ENCODE measurements around the gene KRT84.

Gene KRT84

GRCh38 chr12:52332381-52332780 is 53.1 kb downstream of the KRT84 start:
- DNase-seq (ENCODE audit: insufficient read length, low spot score), result no peak
- TF ChIP-seq, protein P1, sequence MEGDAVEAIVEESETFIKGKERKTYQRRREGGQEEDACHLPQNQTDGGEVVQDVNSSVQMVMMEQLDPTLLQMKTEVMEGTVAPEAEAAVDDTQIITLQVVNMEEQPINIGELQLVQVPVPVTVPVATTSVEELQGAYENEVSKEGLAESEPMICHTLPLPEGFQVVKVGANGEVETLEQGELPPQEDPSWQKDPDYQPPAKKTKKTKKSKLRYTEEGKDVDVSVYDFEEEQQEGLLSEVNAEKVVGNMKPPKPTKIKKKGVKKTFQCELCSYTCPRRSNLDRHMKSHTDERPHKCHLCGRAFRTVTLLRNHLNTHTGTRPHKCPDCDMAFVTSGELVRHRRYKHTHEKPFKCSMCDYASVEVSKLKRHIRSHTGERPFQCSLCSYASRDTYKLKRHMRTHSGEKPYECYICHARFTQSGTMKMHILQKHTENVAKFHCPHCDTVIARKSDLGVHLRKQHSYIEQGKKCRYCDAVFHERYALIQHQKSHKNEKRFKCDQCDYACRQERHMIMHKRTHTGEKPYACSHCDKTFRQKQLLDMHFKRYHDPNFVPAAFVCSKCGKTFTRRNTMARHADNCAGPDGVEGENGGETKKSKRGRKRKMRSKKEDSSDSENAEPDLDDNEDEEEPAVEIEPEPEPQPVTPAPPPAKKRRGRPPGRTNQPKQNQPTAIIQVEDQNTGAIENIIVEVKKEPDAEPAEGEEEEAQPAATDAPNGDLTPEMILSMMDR (IDR thresholded peaks at IDR 0.05; ENCODE audit: insufficient read depth, missing control alignments), result no peak
- no peak for FAIRE-seq

DNA sequence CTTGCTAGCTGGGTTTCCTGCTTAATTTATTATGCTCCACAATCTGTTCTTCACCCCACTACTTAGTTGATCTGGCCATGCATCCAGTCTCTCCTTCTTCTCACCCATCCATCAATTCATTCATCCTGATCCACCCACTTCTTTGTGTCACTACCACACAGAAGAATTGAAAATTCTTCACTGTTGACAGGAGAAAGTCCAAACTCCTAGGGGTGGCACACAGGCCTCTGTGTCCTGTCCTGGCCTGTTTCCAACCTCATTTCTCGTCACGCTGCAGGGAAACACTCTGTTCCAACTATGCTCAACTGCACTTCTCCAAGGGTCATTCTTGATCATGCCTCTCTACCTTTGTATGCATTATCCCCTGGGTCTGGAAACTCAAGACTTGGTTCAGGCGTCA is 53.6 kb downstream of the KRT84 start:
- TF ChIP-seq, protein P1 (IDR thresholded peaks at IDR 0.05; ENCODE audit: insufficient read depth, missing control alignments), result no peak
- no peak for FAIRE-seq
- no peak for DNase-seq (ENCODE audit: insufficient read length, low spot score)

DNA sequence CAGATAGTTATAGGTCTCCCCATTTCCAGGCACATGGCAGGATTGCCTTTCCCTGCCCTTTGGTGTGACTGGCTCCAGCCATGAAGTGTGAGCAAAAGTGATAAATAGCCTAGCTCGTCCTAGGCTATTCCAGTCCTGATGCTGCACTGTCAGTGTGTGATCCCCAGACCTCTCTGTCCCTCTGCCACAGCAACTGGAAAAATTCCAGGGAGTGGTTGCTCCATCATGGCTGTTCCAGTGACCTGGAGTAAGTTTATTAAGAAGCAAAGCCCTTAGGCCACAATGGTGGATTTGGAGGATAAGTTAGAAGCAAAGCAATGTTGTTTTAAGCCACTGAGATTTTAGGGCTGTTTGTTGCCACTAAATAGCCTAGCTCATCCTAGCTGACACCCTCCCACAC is 54.4 kb downstream of the KRT84 start:
- DNase-seq (ENCODE audit: insufficient read length, low spot score) (no peak), FAIRE-seq (no peak)
- TF ChIP-seq, protein P1 (IDR thresholded peaks at IDR 0.05; ENCODE audit: insufficient read depth, missing control alignments), result no peak

DNA sequence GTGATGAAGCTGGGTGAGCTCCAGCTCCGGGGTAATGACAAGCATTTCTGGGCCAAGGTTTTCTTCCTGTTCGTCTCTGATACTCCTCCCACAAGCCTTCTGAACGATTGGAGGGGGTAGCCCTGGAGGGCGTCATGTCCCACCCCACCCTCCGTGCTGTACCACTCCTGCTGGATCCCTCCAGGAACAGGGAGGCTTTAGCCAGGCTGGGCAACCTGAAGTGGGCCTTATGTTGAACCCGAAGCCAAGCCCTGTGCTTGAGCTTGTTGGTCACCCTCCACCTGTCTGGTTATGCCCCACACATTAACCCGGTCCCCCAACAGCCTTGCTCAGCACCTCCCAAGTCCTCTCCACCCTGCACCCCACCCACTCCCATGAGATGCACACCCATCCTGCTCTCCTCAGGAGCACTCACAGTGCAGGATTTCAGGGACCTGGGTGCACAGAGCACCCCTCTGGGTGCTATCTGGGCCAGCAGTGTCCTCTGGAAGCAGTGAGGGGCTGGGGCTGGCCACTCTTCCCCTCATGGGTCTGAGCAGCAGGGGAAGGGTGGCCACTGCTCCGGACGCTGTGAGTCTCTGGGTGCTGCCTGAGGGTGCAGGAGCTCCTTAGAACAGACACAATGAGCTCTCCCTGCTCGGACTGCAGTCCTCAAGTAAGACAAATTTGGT is 57.5 kb downstream of the KRT84 start:
- TF ChIP-seq, protein P1 (IDR thresholded peaks at IDR 0.05; ENCODE audit: insufficient read depth, missing control alignments), result no peak
- FAIRE-seq, result no peak
- no peak for DNase-seq (ENCODE audit: insufficient read length, low spot score)
